HEK293 (cell line): ENCODE results near the gene MORN3.

Experiments used
- AEBP2 ChIP-seq: fragments of 450-650 bp; formaldehyde crosslinking; IDR thresholded peaks from 2 replicates; pipeline ENCODE4 v1.5.1; 2016; ENCODE audit warnings: missing biosample characterization, missing genetic modification characterization, borderline replicate concordance
- BCL11A ChIP-seq: fragments of 450-650 bp; formaldehyde crosslinking; IDR thresholded peaks from 2 replicates; pipeline ENCODE4 v1.5.1; 2016; ENCODE audit warnings: low read depth, missing biosample characterization, missing genetic modification characterization
- GLI2 ChIP-seq: fragments of 450-650 bp; formaldehyde crosslinking; IDR thresholded peaks from 2 replicates; pipeline ENCODE4; 2017; ENCODE audit warnings: missing biosample characterization, missing genetic modification characterization, low read depth, borderline replicate concordance
- GLIS2 ChIP-seq: fragments of 450-650 bp; formaldehyde crosslinking; IDR thresholded peaks from 2 replicates; pipeline ENCODE4 v1.5.1; 2016; ENCODE audit warnings: missing biosample characterization, missing genetic modification characterization
- KLF16 ChIP-seq: fragments of 450-650 bp; formaldehyde crosslinking; IDR thresholded peaks from 2 replicates; pipeline ENCODE4 v1.5.1; 2017; ENCODE audit warnings: missing biosample characterization, missing genetic modification characterization
- KLF8 ChIP-seq: fragments of 450-650 bp; formaldehyde crosslinking; IDR thresholded peaks from 2 replicates; pipeline ENCODE4 v1.5.1; 2016; ENCODE audit warnings: missing biosample characterization, missing genetic modification characterization
- KLF9 ChIP-seq: fragments of 450-650 bp; formaldehyde crosslinking; IDR thresholded peaks from 2 replicates; pipeline ENCODE4 v1.5.1; 2016; ENCODE audit warnings: missing biosample characterization, missing genetic modification characterization, low read depth
- PATZ1 ChIP-seq: fragments of 450-650 bp; formaldehyde crosslinking; IDR thresholded peaks from 2 replicates; pipeline ENCODE4 v1.5.1; 2016; ENCODE audit warnings: missing biosample characterization, missing genetic modification characterization
- SP2 ChIP-seq: fragments of 450-650 bp; formaldehyde crosslinking; IDR thresholded peaks from 2 replicates; pipeline ENCODE4 v1.5.1; 2016; ENCODE audit warnings: missing biosample characterization, missing genetic modification characterization
- SP3 ChIP-seq: fragments of 450-650 bp; formaldehyde crosslinking; IDR thresholded peaks from 2 replicates; pipeline ENCODE4 v1.5.1; 2016; ENCODE audit warnings: missing biosample characterization, missing genetic modification characterization
- YY2 ChIP-seq: fragments of 450-650 bp; formaldehyde crosslinking; IDR thresholded peaks from 2 replicates; pipeline ENCODE4 v1.5.1; 2016; ENCODE audit warnings: missing biosample characterization, missing genetic modification characterization
- ZBTB17 ChIP-seq: fragments of 450-650 bp; formaldehyde crosslinking; IDR thresholded peaks from 2 replicates; pipeline ENCODE4 v1.5.1; 2016; ENCODE audit warnings: missing biosample characterization, missing genetic modification characterization
- ZBTB20 ChIP-seq: fragments of 450-650 bp; formaldehyde crosslinking; IDR thresholded peaks from 2 replicates; pipeline ENCODE4 v1.5.1; 2016; ENCODE audit warnings: missing biosample characterization, missing genetic modification characterization
- ZBTB26 ChIP-seq: fragments of 450-650 bp; formaldehyde crosslinking; optimal IDR thresholded peaks from 2 replicates; pipeline ENCODE3; 2016; ENCODE audit warnings: missing biosample characterization, mild to moderate bottlenecking, missing genetic modification characterization
- ZBTB8A ChIP-seq: fragments of 450-650 bp; formaldehyde crosslinking; IDR thresholded peaks from 2 replicates; pipeline ENCODE4 v1.5.1; 2016; ENCODE audit warnings: missing biosample characterization, missing genetic modification characterization
- ZFHX2 ChIP-seq: fragments of 450-650 bp; formaldehyde crosslinking; conservative IDR thresholded peaks from 2 replicates; pipeline ENCODE4 v1.5.1; 2016; ENCODE audit warnings: missing biosample characterization, missing genetic modification characterization
- ZIC2 ChIP-seq: fragments of 450-650 bp; formaldehyde crosslinking; IDR thresholded peaks from 2 replicates; pipeline ENCODE4 v1.5.1; 2016; ENCODE audit warnings: missing biosample characterization, missing genetic modification characterization
- ZNF132 ChIP-seq: fragments of 450-650 bp; formaldehyde crosslinking; IDR thresholded peaks from 2 replicates; pipeline ENCODE4 v1.5.1; 2017; ENCODE audit warnings: missing biosample characterization, missing genetic modification characterization, borderline replicate concordance
- ZNF155 ChIP-seq: fragments of 450-650 bp; formaldehyde crosslinking; IDR thresholded peaks from 2 replicates; pipeline ENCODE4 v1.5.1; 2016; ENCODE audit warnings: missing biosample characterization, missing genetic modification characterization
- ZNF175 ChIP-seq: fragments of 450-650 bp; formaldehyde crosslinking; IDR thresholded peaks from 2 replicates; pipeline ENCODE4 v1.5.1; 2016; ENCODE audit warnings: missing biosample characterization, missing genetic modification characterization
- ZNF19 ChIP-seq: fragments of 450-650 bp; formaldehyde crosslinking; IDR thresholded peaks from 2 replicates; pipeline ENCODE4; 2016; ENCODE audit warnings: missing biosample characterization, missing genetic modification characterization, low read depth
- ZNF248 ChIP-seq: fragments of 450-650 bp; formaldehyde crosslinking; IDR thresholded peaks from 2 replicates; pipeline ENCODE4 v1.5.1; 2017; ENCODE audit warnings: missing biosample characterization, missing genetic modification characterization
- ZNF366 ChIP-seq: fragments of 450-650 bp; formaldehyde crosslinking; conservative IDR thresholded peaks from 2 replicates; pipeline ENCODE4 v1.5.1; 2016; ENCODE audit warnings: missing biosample characterization, missing genetic modification characterization
- ZNF423 ChIP-seq: fragments of 450-650 bp; formaldehyde crosslinking; IDR thresholded peaks from 2 replicates; pipeline ENCODE4 v1.5.1; 2016; ENCODE audit warnings: missing biosample characterization, missing genetic modification characterization
- ZNF501 ChIP-seq: fragments of 450-650 bp; formaldehyde crosslinking; IDR thresholded peaks from 2 replicates; pipeline ENCODE4 v1.5.1; 2016; ENCODE audit warnings: missing biosample characterization, missing genetic modification characterization
- ZNF600 ChIP-seq: fragments of 450-650 bp; formaldehyde crosslinking; IDR thresholded peaks from 2 replicates; pipeline ENCODE4 v1.5.1; 2016; ENCODE audit warnings: missing biosample characterization, missing genetic modification characterization
- ZNF639 ChIP-seq: fragments of 450-650 bp; formaldehyde crosslinking; IDR thresholded peaks from 2 replicates; pipeline ENCODE4 v1.5.1; 2016; ENCODE audit warnings: missing biosample characterization, missing genetic modification characterization
- ZNF776 ChIP-seq: fragments of 450-650 bp; formaldehyde crosslinking; IDR thresholded peaks from 2 replicates; pipeline ENCODE4 v1.5.0; 2017; ENCODE audit warnings: missing biosample characterization, missing genetic modification characterization, borderline replicate concordance
- ZNF777 ChIP-seq: fragments of 450-650 bp; formaldehyde crosslinking; IDR thresholded peaks from 2 replicates; pipeline ENCODE4 v1.5.1; 2017; ENCODE audit warnings: missing biosample characterization, missing genetic modification characterization, borderline replicate concordance
- TF ChIP-seq, protein P1 (sequence below): fragments of 450-650 bp; formaldehyde crosslinking; IDR thresholded peaks from 2 replicates; pipeline ENCODE4 v1.5.1; 2016; ENCODE audit warnings: missing biosample characterization, missing genetic modification characterization
- TF ChIP-seq, protein P2 (sequence below): fragments of 450-650 bp; formaldehyde crosslinking; IDR thresholded peaks from 2 replicates; pipeline ENCODE4 v1.5.1; 2016; ENCODE audit warnings: missing biosample characterization, missing genetic modification characterization

The MORN3 gene

DNA sequence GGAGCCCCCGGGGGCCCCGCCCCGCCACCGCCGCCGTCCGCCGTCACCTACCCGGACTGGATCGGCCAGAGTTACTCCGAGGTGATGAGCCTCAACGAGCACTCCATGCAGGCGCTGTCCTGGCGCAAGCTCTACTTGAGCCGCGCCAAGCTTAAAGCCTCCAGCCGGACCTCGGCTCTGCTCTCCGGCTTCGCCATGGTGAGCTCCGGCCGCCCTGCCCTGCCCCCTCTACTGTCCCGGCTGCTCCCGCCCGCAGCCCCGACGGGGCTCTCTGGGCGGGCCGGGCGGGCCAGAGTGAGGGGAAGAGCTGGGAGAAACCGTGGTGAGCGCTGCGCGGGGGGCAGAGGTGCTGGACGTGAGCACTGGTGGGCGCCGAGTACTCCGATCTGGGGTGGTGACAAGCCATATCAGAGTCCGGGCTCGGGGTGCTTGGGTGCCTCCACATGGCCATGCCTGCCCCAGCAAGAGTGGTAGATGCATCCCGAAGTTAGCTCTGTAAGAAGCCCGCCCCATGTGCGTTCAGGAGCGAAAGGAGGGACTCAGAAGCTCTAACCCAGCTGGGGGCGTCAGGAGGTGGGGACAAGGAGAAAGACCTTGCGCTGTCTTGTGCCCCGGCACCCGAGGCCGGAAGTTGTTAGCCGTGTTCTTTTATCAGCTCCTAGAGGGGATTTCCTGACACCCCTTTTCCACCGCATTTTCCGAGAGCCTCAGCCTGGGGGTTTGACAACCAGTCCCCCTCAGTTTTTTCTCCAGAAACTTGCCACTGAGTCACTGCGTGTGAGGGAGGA is 42.4 kb downstream of the MORN3 start (continued):
- TF ChIP-seq GLIS2 (tag by site-specific recombination), result peak; percentile 87
- TF ChIP-seq, protein P1, sequence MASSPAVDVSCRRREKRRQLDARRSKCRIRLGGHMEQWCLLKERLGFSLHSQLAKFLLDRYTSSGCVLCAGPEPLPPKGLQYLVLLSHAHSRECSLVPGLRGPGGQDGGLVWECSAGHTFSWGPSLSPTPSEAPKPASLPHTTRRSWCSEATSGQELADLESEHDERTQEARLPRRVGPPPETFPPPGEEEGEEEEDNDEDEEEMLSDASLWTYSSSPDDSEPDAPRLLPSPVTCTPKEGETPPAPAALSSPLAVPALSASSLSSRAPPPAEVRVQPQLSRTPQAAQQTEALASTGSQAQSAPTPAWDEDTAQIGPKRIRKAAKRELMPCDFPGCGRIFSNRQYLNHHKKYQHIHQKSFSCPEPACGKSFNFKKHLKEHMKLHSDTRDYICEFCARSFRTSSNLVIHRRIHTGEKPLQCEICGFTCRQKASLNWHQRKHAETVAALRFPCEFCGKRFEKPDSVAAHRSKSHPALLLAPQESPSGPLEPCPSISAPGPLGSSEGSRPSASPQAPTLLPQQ, result 0 out of 2 replicates have a peak, but pooled peaks have one; percentile 37
- TF ChIP-seq SP2 (tag by site-specific recombination), result peak; percentile 87
- no peak for TF ChIP-seq ZNF19 (tag by site-specific recombination)
- TF ChIP-seq ZNF155 (tag by site-specific recombination), result no peak
- TF ChIP-seq ZNF501 (tag by site-specific recombination), result peak; percentile 43; the same call in 1 of the 2 replicates
- peak; percentile 31; the same call in 1 of the 2 replicates for TF ChIP-seq ZBTB17 (tag by site-specific recombination)
- peak; percentile 70 for TF ChIP-seq ZIC2 (tag by site-specific recombination)
- TF ChIP-seq KLF9 (tag by site-specific recombination), result peak; percentile 61; the same call in 1 of the 2 replicates
- no peak for TF ChIP-seq KLF8 (tag by site-specific recombination)
- peak; percentile 65; the same call in 1 of the 2 replicates for TF ChIP-seq PATZ1 (tag by site-specific recombination)
- TF ChIP-seq GLI2 (tag by site-specific recombination), result no peak
- no peak for TF ChIP-seq ZNF366
- TF ChIP-seq BCL11A (tag by site-specific recombination), result peak; percentile 8; the same call in 1 of the 2 replicates
- TF ChIP-seq ZBTB20, result peak; percentile 72
- TF ChIP-seq YY2 (tag by site-specific recombination), result no peak
- TF ChIP-seq ZNF600, result peak; percentile 86
- TF ChIP-seq ZFHX2, result no peak; the same call in 1 of the 2 replicates
- TF ChIP-seq ZNF776 (tag by site-specific recombination), result no peak
- peak; percentile 66 for TF ChIP-seq SP3 (tag by site-specific recombination)
- TF ChIP-seq ZBTB8A (tag by site-specific recombination), result peak; percentile 16; the same call in 1 of the 2 replicates
- TF ChIP-seq ZNF639 (tag by site-specific recombination), result no peak
- TF ChIP-seq ZNF777 (tag by site-specific recombination), result peak; percentile 86
- TF ChIP-seq AEBP2 (tag by site-specific recombination), result no peak
- 0 out of 2 replicates have a peak, but pooled peaks have one; percentile 35 for TF ChIP-seq KLF16 (tag by site-specific recombination)
- no peak for TF ChIP-seq ZNF175 (tag by site-specific recombination)
- TF ChIP-seq, protein P2, sequence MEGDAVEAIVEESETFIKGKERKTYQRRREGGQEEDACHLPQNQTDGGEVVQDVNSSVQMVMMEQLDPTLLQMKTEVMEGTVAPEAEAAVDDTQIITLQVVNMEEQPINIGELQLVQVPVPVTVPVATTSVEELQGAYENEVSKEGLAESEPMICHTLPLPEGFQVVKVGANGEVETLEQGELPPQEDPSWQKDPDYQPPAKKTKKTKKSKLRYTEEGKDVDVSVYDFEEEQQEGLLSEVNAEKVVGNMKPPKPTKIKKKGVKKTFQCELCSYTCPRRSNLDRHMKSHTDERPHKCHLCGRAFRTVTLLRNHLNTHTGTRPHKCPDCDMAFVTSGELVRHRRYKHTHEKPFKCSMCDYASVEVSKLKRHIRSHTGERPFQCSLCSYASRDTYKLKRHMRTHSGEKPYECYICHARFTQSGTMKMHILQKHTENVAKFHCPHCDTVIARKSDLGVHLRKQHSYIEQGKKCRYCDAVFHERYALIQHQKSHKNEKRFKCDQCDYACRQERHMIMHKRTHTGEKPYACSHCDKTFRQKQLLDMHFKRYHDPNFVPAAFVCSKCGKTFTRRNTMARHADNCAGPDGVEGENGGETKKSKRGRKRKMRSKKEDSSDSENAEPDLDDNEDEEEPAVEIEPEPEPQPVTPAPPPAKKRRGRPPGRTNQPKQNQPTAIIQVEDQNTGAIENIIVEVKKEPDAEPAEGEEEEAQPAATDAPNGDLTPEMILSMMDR (tag by site-specific recombination), result peak; percentile 38
- peak; percentile 44; the same call in 1 of the 2 replicates for TF ChIP-seq ZNF423 (tag by site-specific recombination)
- no peak for TF ChIP-seq ZNF132 (tag by site-specific recombination)
- no peak for TF ChIP-seq ZNF248 (tag by site-specific recombination)
- peak; percentile 33 for TF ChIP-seq ZBTB26
